LNCAP (cell line): ENCODE data around the gene COL17A1.

Experiments
- CTCF ChIP-seq: fragments of 450-650 bp; IDR thresholded peaks from 2 replicates; pipeline ENCODE4 v1.5.1; 2017; ENCODE audit warnings: mild to moderate bottlenecking

The COL17A1 gene

DNA sequence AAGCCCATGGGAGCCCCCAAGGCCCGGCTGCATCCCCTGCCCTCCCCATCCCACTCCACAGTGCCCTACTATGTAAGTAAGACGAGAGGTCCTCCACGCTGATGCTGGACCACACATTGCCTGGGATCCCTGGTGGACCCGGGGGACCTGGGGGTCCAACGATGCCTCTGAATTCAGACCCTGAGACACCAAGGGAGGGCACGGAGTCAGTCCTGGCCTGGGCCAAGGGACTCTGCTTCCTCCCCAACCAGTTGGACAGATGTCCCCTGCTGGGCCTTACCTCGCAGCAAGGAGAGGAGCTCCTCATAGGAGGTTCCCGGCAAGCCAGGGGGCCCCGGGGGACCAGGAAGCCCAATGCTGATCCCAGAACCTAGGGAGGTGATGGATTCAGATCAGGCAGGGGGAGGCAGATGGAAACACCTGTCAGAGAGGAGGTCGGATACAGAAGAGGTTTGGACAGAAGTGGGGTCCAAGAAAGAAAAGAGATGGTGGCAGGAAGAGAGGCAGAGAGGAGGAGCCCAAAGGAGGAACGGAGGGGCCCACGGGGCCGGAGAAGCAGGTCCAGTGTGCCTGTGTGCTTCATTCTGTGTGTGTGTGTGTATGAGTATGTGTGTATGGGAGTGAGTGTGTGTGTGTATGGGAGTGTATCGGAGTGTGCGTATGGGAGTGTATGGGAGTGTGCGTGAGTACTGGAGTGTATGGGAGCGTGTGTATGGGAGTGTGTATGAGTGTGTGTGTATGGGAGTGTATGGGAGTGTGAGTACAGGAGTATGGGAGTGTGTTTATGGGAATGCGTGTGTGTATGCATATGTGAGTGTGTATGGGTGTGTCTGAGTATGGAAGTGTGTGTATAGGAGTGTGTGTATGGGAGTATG, 50.2 kb downstream of the COL17A1 start:
- TF ChIP-seq CTCF, result no peak

DNA sequence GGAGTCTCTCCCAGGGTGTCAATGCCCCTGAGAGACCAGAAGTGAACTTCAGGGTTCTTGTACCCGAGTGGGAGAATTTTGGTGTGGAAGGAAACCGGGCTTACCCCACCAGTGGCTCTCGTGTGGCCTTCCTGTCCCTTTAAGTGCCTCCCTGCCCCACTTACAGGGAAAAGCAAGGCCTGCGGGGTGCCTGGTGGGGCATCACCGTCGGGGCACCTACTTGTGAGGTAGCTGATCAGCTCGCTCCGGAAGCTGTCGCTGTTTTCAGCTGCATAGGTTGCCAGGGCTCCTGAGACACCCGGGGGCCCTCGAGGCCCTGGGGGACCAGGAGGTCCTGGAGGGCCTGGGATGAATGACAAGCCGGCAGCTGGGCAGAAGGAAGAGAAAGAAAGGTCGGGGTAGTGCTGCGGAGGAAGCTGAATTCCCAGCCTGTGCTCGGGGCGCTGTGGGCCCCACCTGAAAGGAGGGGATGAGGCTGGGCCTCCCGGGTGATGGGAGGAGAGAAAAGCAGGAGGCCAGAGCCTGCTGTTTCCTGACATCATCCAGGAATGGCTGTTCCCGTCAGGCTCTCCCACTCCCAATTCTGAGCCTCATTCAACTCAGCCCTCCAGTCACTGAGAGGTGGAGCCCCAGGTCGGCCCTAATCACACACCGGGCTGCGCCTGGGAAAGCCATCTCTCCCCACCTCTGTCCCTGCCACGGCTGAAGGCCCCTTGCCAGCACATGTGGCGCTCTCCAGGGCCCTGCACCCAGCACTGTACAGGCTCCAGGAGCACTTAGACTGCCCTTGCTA, 51.1 kb downstream of the COL17A1 start:
- TF ChIP-seq CTCF, result no peak

GRCh38 chr10:104033966-104034365, 51.7 kb downstream of the COL17A1 start:
- TF ChIP-seq CTCF, result no peak

DNA sequence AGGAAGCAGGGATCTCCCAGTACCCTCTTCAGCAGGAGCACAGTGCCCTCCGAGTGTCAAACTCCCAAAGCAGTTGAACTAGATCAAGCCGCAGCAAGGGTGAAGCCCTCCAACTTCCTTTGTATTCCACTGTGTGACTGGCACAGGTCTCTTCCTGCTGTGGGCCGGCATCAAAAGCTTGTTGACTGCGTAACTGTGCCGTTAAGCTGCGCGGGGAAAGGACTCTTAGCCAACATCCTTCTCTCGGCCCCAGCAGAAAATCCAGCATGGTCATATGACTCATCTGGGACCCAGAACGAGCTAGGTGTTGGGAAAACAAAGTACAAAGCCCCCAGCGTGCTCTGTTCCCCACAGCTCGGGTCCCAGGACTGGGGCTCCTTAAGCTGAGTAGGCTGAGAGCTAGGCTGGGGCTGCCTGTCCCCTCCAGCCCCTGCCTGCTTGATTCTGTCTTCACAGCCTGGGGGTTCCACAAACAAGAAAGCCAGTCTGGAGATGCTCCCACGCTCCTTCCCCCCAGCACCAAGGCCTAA, 52.2 kb downstream of the COL17A1 start:
- no peak for TF ChIP-seq CTCF

- TF ChIP-seq CTCF, result no peak
Measured at GRCh38 chr10:104032144-104032775, 53.4 kb downstream of the COL17A1 start.

DNA sequence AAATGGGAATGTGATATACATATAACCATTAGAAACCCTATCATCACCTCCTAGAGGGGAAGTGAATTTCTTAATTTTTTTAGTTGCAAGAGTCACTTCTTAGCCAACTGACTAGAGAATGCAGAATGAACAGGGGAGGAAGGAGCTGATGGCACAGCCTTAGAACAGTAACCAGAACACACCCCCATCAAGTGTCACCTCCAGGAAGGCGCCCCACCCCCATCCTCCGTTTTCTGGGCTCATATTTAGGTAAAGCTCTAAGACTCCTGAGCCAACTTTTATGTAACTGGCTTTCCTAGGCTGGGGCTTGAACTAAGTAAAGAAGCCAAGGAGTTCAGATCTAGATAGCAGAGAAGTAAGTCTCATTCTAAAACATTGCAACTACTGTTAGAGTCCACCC, 54.0 kb downstream of the COL17A1 start:
- TF ChIP-seq CTCF, result no peak

DNA sequence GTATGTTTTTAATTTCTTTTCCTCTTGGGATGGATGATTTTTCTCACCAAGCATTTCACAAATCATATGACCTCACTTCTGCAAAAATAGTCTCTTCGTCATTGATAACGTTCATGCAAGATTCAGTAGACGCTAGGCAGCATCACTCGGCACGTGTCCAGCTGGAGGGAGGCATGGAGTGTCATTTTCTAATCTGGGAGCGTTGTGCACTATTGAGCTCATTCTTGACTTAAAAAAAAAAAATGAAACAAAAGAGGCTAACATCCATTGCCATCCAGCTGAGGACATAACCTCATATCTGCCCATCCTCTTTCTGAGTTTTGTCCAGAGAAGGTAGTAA, 56.2 kb downstream of the COL17A1 start:
- TF ChIP-seq CTCF, result no peak
